ENCODE results near the gene HYAL3. TPM values are rescaled to one million over a fixed set of nuclear protein-coding genes. Genes with fewer than 3 reads are reported as not detected.

HYAL3 gene
- total and polyA plus RNA-seq, 10 of the 15 experiments (the other 5 are each of a cell fraction or from before 2014, with no cell fraction given) = 0.37 to 4.2 (median 2.8) TPM

DNA sequence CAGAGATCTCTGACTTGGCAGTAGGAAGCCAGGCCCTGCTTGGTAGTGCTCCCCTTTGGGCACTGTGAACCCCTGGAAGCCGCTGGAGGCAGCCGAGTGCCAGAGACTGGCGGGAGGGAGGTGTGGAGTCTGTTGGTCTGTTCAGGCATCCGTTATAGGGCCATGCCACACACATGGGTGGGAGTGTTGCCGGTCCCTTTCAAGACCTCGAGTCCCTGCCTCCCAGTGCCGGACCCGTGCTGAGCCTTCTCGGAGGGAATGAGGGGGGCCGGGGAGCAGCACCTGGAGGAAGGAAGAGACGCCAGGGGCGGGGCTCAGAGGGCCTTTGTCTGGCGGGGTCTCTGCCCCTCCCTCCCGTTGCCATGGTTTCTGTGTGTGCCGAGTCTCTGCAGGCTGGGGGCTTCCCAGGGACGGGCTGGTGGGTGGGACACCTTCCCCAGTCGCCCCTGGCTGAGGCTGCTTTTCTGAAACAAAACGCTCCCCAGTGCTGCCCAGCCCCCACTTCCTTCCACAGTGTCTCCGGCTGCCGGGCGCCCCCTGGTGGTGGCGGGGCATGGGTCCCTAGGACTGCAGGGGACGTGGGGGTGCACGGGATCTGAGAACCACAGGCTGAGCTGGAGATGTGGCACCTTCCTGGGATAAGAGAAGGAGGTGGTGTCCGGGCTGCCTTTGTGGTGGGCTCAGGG, 53.2 kb downstream of the HYAL3 start (continued):
- TF ChIP-seq ATF2 (IDR thresholded peaks at IDR 0.05; ENCODE audit: low read length) (no peak), BACH1 (IDR thresholded peaks at IDR 0.05; ENCODE audit: borderline replicate concordance) (no peak), ZSCAN29 (IDR thresholded peaks at IDR 0.05) (no peak), SIX5 (IDR thresholded peaks at IDR 0.05; ENCODE audit: low read depth, low read length, severe bottlenecking) (no peak), RELA (IDR thresholded peaks at IDR 0.05; ENCODE audit: borderline replicate concordance, partially characterized antibody) (no peak), CEBPB (IDR thresholded peaks at IDR 0.05; ENCODE audit: borderline replicate concordance in 1 of 2, low read depth in 2 of 2, low read length in 2 of 2) (no peak), ZNF622 (IDR thresholded peaks at IDR 0.05) (no peak), MEF2B (IDR thresholded peaks at IDR 0.05; ENCODE audit: partially characterized antibody, poor library complexity, severe bottlenecking) (peak; percentile 53), NRF1 (conservative IDR thresholded peaks at IDR 0.05; ENCODE audit: low read depth, low read length) (no peak), EP300 (IDR thresholded peaks at IDR 0.05; ENCODE audit: borderline replicate concordance in 1 of 2, control insufficient read depth in 1 of 2, low read depth in 2 of 2, low read length in 2 of 2) (peak in 1 of 2 experiments; percentile 42; a peak in 1 of 4 replicates), POU2F2 (IDR thresholded peaks at IDR 0.05; ENCODE audit: borderline replicate concordance, low read depth, low read length) (peak; percentile 41; the same call in 1 of the 3 replicates), POLR2AphosphoS2 (IDR thresholded peaks at IDR 0.05; ENCODE audit: low read depth, low read length) (no peak), ATF3 (IDR thresholded peaks at IDR 0.05; ENCODE audit: borderline replicate concordance, extremely low read depth, low read depth, low read length) (no peak), SRF (IDR thresholded peaks at IDR 0.05; ENCODE audit: low read depth in 2 of 2, low read length in 2 of 2) (no peak), PML (IDR thresholded peaks at IDR 0.05; ENCODE audit: low read length) (no peak), EGR1 (IDR thresholded peaks at IDR 0.05; ENCODE audit: borderline replicate concordance in 1 of 2, low read depth in 2 of 2, low read length in 2 of 2) (no peak), YBX1 (IDR thresholded peaks at IDR 0.05) (no peak), NR2F1 (conservative IDR thresholded peaks at IDR 0.05) (0 out of 2 replicates have a peak, but pooled peaks have one; percentile 29), TCF7 (IDR thresholded peaks at IDR 0.05; ENCODE audit: borderline replicate concordance) (no peak), REST (IDR thresholded peaks at IDR 0.05; ENCODE audit: low read depth, low read length) (no peak), HCFC1 (IDR thresholded peaks at IDR 0.05; ENCODE audit: low read length) (no peak; the same call in none of the 2 replicates), TAF1 (IDR thresholded peaks at IDR 0.05; ENCODE audit: borderline replicate concordance, low read depth, low read length) (0 out of 2 replicates have a peak, but pooled peaks have one; percentile 19), BMI1 (IDR thresholded peaks at IDR 0.05; ENCODE audit: borderline replicate concordance) (peak; percentile 84), CBX3 (IDR thresholded peaks at IDR 0.05; ENCODE audit: borderline replicate concordance, low read depth) (no peak), YY1 (IDR thresholded peaks at IDR 0.05; ENCODE audit: low read depth, low read length) (peak; percentile 87), MYB (IDR thresholded peaks at IDR 0.05; ENCODE audit: borderline replicate concordance, low read depth, low read length) (no peak), TCF12 (IDR thresholded peaks at IDR 0.05; ENCODE audit: low read depth, low read length) (peak; percentile 67; the same call in 1 of the 2 replicates)

Measured in GM12878 (cell line).